HCT116 (cell line): ENCODE data around the gene CFAP161. TPM values are rescaled to one million over a fixed set of nuclear protein-coding genes. Genes with fewer than 3 reads are reported as not detected.
"Not testable (repeated sequence)": the region's sequence is repeated elsewhere in the genome, so short reads cannot be mapped to it uniquely, and the experiment has no call there.

Source experiments
- ATAC-seq: fragments of 200-7000 bp; cut with Tn5 transposase; 2 replicates; pipeline ENCODE4 v1.9.1; 2020; ENCODE audit warnings: mild to moderate bottlenecking, moderate library complexity
- BruUV-seq: library from RNA; stranded (reverse); fragments of 400-500 nt; replicated peaks from 2 replicates; lab custom pipeline; 2021; lab: Mats Ljungman, UMichigan
- CTCF ChIA-PET: fragments of 300-600 bp; sonication (Branson Sonifier 250); formaldehyde crosslinking; loops from one replicate; lab custom pipeline; 2021; ENCODE audit warnings: antibody characterized with exemption; lab: Charles Lee
- POLR2A ChIA-PET: fragments of 300-600, 350-600 bp; sonication (Branson Sonifier 250); formaldehyde crosslinking; loops from one replicate; lab custom pipeline; 2021; ENCODE audit warnings: antibody characterized with exemption; lab: Charles Lee
- RAD21 ChIA-PET, 2 experiments: fragments of 300-600 bp; sonication (Branson Sonifier 250); formaldehyde crosslinking; loops; one replicate each; lab custom pipeline; 2023; ENCODE audit warnings: low total read pairs in 2 of 2; ENCODE audit not compliant: uncharacterized antibody in 2 of 2, unreplicated experiment in 2 of 2, low non-redundant PET in 1 of 2; lab: Charles Lee
- DNase-seq: peaks from one replicate; pipeline ENCODE4 v3.0.0-alpha.2; 2010; ENCODE audit warnings: low read depth, low spot score
- H2AFZ ChIP-seq: fragments of 200-600 bp; shearing (Covaris generic), sonication (generic); 2 replicates; pipeline ENCODE4 v1.6.1; 2017; ENCODE audit warnings: low read depth, mixed run types, mixed read lengths, antibody characterized with exemption, low read length; ENCODE audit not compliant: poor library complexity, severe bottlenecking
- H3K27ac ChIP-seq: 2 replicates; pipeline ENCODE4 v1.5.1; 2012; ENCODE audit warnings: low read depth, low read length
- H3K27me3 ChIP-seq: fragments of 200-600 bp; sonication (generic); 2 replicates; pipeline ENCODE4 v1.6.1; 2016; ENCODE audit warnings: mixed run types, low read length, mixed read lengths; ENCODE audit not compliant: insufficient read depth
- H3K36me3 ChIP-seq, 2 experiments: fragments of 200-500 bp in 1 of 2; fragments of 200-600 bp in 1 of 2; sonication (Bioruptor generic) in 1 of 2; sonication (generic) in 1 of 2; 2 replicates each; pipeline versions ENCODE4 v1.5.1 to v1.6.1; 2014 to 2016; ENCODE audit warnings: low read length in 2 of 2, inconsistent platforms in 1 of 2, mixed read lengths in 1 of 2, mixed run types in 1 of 2; ENCODE audit not compliant: insufficient read depth in 2 of 2, control insufficient read depth in 1 of 2
- H3K4me1 ChIP-seq, 2 experiments: fragments of 200-600 bp in 1 of 2; sonication (generic) in 1 of 2; 2 replicates each; pipeline versions ENCODE4 v1.5.1 to v1.6.1; 2012 to 2017; ENCODE audit warnings: low read length in 2 of 2, inconsistent platforms in 1 of 2, mild to moderate bottlenecking in 1 of 2, mixed read lengths in 1 of 2, mixed run types in 1 of 2, moderate library complexity in 1 of 2; ENCODE audit not compliant: insufficient read depth in 2 of 2, control insufficient read depth in 1 of 2
- H3K4me2 ChIP-seq: fragments of 200-600 bp; sonication (generic); 2 replicates; pipeline ENCODE4 v1.6.1; 2017; ENCODE audit warnings: mixed run types, low read length, mixed read lengths
- H3K4me3 ChIP-seq, 2 experiments: fragments of 200-600 bp in 1 of 2; sonication (generic) in 1 of 2; replicated peaks in 1 of 2; 2 replicates each; pipeline ENCODE4 v1.5.1; 2011 to 2016; ENCODE audit warnings: low read length in 2 of 2, control low read depth in 1 of 2, low read depth in 1 of 2, mild to moderate bottlenecking in 1 of 2, mixed read lengths in 1 of 2, mixed run types in 1 of 2
- H3K79me2 ChIP-seq: fragments of 200-600 bp; sonication (generic); 2 replicates; pipeline ENCODE4 v1.6.1; 2017; ENCODE audit warnings: mild to moderate bottlenecking, mixed run types, low read length, moderate library complexity, mixed read lengths; ENCODE audit not compliant: insufficient read depth
- H3K9ac ChIP-seq: fragments of 200-600 bp; sonication (generic); 2 replicates; pipeline ENCODE4 v1.6.1; 2016; ENCODE audit warnings: low read length, mixed read lengths
- H3K9me2 ChIP-seq: fragments of 200-600 bp; sonication (generic), shearing (Covaris generic); 2 replicates; pipeline ENCODE4 v1.6.1; 2017; ENCODE audit warnings: mixed run types, mild to moderate bottlenecking, moderate library complexity; ENCODE audit not compliant: insufficient read depth
- H3K9me3 ChIP-seq, 2 experiments: fragments of 200-500 bp in 1 of 2; fragments of 200-600 bp in 1 of 2; sonication (Bioruptor generic) in 1 of 2; sonication (generic) in 1 of 2; 2 replicates each; pipeline ENCODE4 v1.6.1; 2014 to 2017; ENCODE audit warnings: low read length in 2 of 2, mixed read lengths in 2 of 2, inconsistent platforms in 1 of 2, low read depth in 1 of 2, mild to moderate bottlenecking in 1 of 2, mixed run types in 1 of 2, moderate library complexity in 1 of 2; ENCODE audit not compliant: control insufficient read depth in 1 of 2, insufficient read depth in 1 of 2
- H4K20me1 ChIP-seq: fragments of 200-600 bp; sonication (generic), shearing (Covaris generic); 2 replicates; pipeline ENCODE4 v1.6.1; 2017; ENCODE audit warnings: mixed run types, mild to moderate bottlenecking, moderate library complexity; ENCODE audit not compliant: insufficient read depth
- MAX ChIP-seq: IDR thresholded peaks from 2 replicates; pipeline ENCODE4 v1.6.1; 2012
- RAD21 ChIP-seq: IDR thresholded peaks from 2 replicates; pipeline ENCODE4 v1.6.1; 2012; ENCODE audit warnings: low read depth, mild to moderate bottlenecking
- SP1 ChIP-seq: IDR thresholded peaks from 2 replicates; pipeline ENCODE4 v1.6.1; 2012; ENCODE audit warnings: low read depth
- TCF7L2 ChIP-seq: IDR thresholded peaks from 2 replicates; pipeline ENCODE4 v1.7.0; 2011; ENCODE audit warnings: borderline replicate concordance, inconsistent platforms; ENCODE audit not compliant: insufficient read depth, insufficient read length; ENCODE audit errors: extremely low read depth
- YY1 ChIP-seq: IDR thresholded peaks from 2 replicates; pipeline ENCODE4 v1.6.1; 2011; ENCODE audit warnings: low read length, low read depth, moderate library complexity, mild to moderate bottlenecking; ENCODE audit not compliant: insufficient replicate concordance; ENCODE audit errors: extremely low read depth
- intact Hi-C: fragments of 100-400 bp; cut with micrococcal nuclease; formaldehyde crosslinking; loops from 2 replicates; pipeline ENCODE4 v1.10.0; 2022
- total RNA-seq: library from RNA; stranded (reverse); gene quantifications from one replicate; pipeline ENCODE4 v1.2.1, GENCODE V29; 2021; ENCODE audit not compliant: unreplicated experiment

CFAP161 gene
- total RNA-seq, 1 experiment from 2014 or later, result 0.15 TPM

- TF ChIP-seq YY1 (no peak), TCF7L2 (no peak), RAD21 (no peak), MAX (no peak)
Observed at GRCh38 chr15:81157195-81157938, 23.3 kb downstream of the CFAP161 start (continued).

- ChIA-PET CTCF (no interaction called here), RAD21 (no interaction called here), POLR2A (no interaction called here)
- H3K79me2 ChIP-seq, result no peaks in the 10 kb centered on the region
- H2AFZ ChIP-seq, result no peak overlapping the region
- no TSS peak for BruUV-seq
- no peak overlapping the region for H3K9ac ChIP-seq
- intact Hi-C loops, result no loop called here
- H3K27ac ChIP-seq, result no peak overlapping the region
- TF ChIP-seq SP1, result no peak
- no peak overlapping the region for H3K4me2 ChIP-seq
- no peaks in the 10 kb centered on the region for H4K20me1 ChIP-seq
- no peak overlapping the region for H3K4me3 ChIP-seq
- H3K36me3 ChIP-seq, result no peaks in the 10 kb centered on the region
- H3K9me3 ChIP-seq, result no peaks in the 10 kb centered on the region
- H3K27me3 ChIP-seq, result peaks cover 3% of the 10 kb centered on the region; the same call in 1 of the 2 replicates
- ATAC-seq (no peak), DNase-seq (no peak)
- H3K9me2 ChIP-seq, result no peaks in the 10 kb centered on the region
- H3K4me1 ChIP-seq, result no peaks in the 10 kb centered on the region
Observed at GRCh38 chr15:81157939-81158223, 23.8 kb downstream of the CFAP161 start.

GRCh38 chr15:81158561-81158960 lies 24.5 kb downstream of the CFAP161 start:
- intact Hi-C loops, H4K20me1 ChIP-seq, H3K4me2 ChIP-seq, H3K79me2 ChIP-seq, H3K36me3 ChIP-seq, H3K27me3 ChIP-seq, ATAC-seq, DNase-seq, H2AFZ ChIP-seq, POLR2A ChIA-PET, H3K9me3 ChIP-seq, H3K9ac ChIP-seq, CTCF ChIA-PET, H3K9me2 ChIP-seq, H3K4me1 ChIP-seq, H3K27ac ChIP-seq, BruUV-seq, H3K4me3 ChIP-seq: not testable (repeated sequence)
- RAD21 ChIA-PET, result interaction anchor here in 1 of 2 experiments (0.6 to 1.2 kb wide), 2 partner anchors 105 to 107 kb away, joined by 3 read pairs; no protein-coding TSS in a partner anchor
